ENCODE data around the gene WHAMM. TPM values are rescaled to one million over a fixed set of nuclear protein-coding genes. Genes with fewer than 3 reads are reported as not detected.

WHAMM gene
- total and polyA plus RNA-seq, 12 donors = 3.7 to 10.0 (median 6.9) TPM

DNA sequence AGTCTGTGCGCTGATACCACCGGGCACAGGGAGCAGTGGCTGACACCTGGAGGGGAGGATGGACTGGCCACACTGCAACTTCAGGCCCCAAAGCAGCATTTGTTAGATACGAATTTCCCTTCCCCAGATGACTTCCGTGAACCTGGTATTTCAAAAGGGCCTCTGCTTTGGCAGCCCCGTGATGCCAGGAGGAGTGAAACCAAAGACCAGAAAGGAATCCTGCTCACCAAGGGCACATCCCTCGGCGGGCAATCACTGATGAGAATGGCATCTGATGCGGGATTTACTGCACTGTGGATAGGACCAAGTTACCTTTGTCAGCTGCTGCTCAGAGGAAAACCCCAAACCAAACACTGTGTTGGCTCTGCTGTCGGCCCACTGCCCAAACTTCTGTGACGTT lies 65.5 kb downstream of the WHAMM start:
- Histone ChIP-seq H3K36me3 (replicated peaks in 1 of 2) (no peaks in the 10 kb centered on the region), H3K9me3 (replicated peaks in 1 of 3) (no peaks in the 10 kb centered on the region), H3K4me1 (replicated peaks in 1 of 2) (no peaks in the 10 kb centered on the region), H3K4me3 (no peak overlapping the region), H3K27me3 (no peaks in the 10 kb centered on the region), H3K27ac (no peak overlapping the region)
- no peak for DNase-seq
- intact Hi-C loops (cut with DNase I) = no loop called here
- TF ChIP-seq, protein P1, sequence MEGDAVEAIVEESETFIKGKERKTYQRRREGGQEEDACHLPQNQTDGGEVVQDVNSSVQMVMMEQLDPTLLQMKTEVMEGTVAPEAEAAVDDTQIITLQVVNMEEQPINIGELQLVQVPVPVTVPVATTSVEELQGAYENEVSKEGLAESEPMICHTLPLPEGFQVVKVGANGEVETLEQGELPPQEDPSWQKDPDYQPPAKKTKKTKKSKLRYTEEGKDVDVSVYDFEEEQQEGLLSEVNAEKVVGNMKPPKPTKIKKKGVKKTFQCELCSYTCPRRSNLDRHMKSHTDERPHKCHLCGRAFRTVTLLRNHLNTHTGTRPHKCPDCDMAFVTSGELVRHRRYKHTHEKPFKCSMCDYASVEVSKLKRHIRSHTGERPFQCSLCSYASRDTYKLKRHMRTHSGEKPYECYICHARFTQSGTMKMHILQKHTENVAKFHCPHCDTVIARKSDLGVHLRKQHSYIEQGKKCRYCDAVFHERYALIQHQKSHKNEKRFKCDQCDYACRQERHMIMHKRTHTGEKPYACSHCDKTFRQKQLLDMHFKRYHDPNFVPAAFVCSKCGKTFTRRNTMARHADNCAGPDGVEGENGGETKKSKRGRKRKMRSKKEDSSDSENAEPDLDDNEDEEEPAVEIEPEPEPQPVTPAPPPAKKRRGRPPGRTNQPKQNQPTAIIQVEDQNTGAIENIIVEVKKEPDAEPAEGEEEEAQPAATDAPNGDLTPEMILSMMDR (IDR thresholded peaks at IDR 0.05) = no peak
- TF ChIP-seq POLR2A (IDR thresholded peaks at IDR 0.05) = no peak
- 79 to 96% (median 87%) methylated on average over 5 to 10 of the region's 10 CpGs for WGBS, 4 donors

DNA sequence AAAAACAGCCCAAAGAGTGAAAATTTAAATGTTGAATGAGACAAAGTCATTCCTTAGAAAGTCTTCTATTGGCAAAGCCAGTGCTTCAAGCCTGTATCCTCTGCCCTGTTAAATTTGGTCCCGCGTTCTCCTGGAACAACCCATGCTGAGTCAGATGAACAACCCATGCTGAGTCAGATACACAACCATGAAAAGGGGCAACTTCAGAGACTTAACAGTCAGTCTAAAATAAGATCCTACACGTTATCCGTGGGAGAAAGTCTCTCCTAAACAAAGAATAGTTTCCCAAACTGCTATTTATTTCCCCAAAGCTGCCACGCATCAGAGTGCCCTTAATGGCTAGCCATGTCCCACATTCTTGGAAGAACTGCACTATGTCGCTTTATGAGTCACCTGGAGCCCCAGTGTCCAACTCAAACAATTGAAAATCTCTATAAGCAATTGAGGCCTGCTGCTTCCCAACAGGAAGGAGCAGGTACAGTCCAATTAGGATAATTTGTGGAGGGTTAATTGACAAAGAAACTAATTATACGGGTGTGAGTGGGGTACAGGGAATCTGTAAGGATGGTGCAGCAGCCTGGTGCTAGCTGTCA lies 66.1 kb downstream of the WHAMM start:
- Histone ChIP-seq H3K4me1 (replicated peaks in 1 of 2) (no peaks in the 10 kb centered on the region), H3K27me3 (no peaks in the 10 kb centered on the region), H3K27ac (no peak overlapping the region), H3K4me3 (no peak overlapping the region), H3K9me3 (replicated peaks in 1 of 3) (no peaks in the 10 kb centered on the region), H3K36me3 (replicated peaks in 1 of 2) (no peaks in the 10 kb centered on the region)
- TF ChIP-seq POLR2A (IDR thresholded peaks at IDR 0.05) = no peak
- TF ChIP-seq, protein P1 (IDR thresholded peaks at IDR 0.05) = no peak
- peak in 1 of 7 donors; percentile 38 for DNase-seq
- WGBS, 4 donors = 67 to 89% (median 78%) methylated on average over 7 of the region's 7 CpGs
- intact Hi-C loops (cut with DNase I) = no loop called here

DNA sequence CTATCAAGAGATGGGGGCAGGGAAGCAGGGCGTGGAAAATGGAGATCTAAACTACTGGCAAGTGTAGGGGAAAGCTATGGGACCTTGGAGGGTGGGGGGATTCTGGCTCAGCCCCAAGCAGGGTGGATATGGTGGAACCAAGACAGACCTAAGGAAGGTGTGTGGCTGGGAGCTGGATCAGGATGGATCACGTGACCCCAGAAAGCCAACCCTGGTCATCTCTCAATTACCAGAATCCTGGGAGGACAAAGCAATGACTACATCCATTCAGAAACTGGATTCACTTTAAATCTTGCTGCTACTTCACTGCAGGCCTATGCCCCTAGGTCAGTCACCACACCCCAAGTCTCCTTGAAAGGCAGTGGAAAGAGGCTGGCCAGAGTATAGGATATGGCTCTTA lies 68.4 kb downstream of the WHAMM start:
- no peak overlapping the region for H3K27ac ChIP-seq
- intact Hi-C loops (cut with DNase I) = no loop called here
- H3K27me3 ChIP-seq = no peaks in the 10 kb centered on the region
- H3K4me3 ChIP-seq = no peak overlapping the region
- DNase-seq = no peak
- no peaks in the 10 kb centered on the region for H3K4me1 ChIP-seq (replicated peaks in 1 of 2)
- 91 to 97% (median 92%) methylated on average over 2 of the region's 2 CpGs for WGBS, 4 donors
- TF ChIP-seq POLR2A (IDR thresholded peaks at IDR 0.05) = no peak
- TF ChIP-seq, protein P1 (IDR thresholded peaks at IDR 0.05) = no peak
- H3K9me3 ChIP-seq (replicated peaks in 1 of 3) = no peaks in the 10 kb centered on the region
- H3K36me3 ChIP-seq (replicated peaks in 1 of 2) = no peaks in the 10 kb centered on the region

DNA sequence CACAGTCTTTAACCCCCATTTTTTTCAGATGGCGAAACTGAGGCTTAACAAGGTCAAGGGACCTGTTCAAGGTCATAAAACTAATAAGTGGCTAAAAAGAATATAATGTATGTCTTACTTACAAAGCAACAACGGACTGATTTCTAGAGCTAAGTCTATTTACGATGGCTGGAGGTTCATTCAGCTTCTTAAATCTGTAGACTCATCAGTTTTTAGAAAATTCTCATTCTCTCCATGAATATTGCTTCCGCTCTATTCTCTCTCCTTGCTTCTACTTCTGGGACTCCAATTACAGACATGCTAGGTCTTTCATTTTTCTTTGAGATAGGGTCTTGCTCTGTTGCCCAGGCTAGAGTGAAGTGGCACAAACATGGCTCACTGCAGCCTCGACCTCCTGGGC lies 68.9 kb downstream of the WHAMM start:
- TF ChIP-seq, protein P1 (IDR thresholded peaks at IDR 0.05) = no peak
- no peak for TF ChIP-seq POLR2A (IDR thresholded peaks at IDR 0.05)
- intact Hi-C loops (cut with DNase I) = no loop called here
- H3K4me3 ChIP-seq = no peak overlapping the region
- no peaks in the 10 kb centered on the region for H3K4me1 ChIP-seq (replicated peaks in 1 of 2)
- WGBS, 4 donors = 90 to 95% (median 93%) methylated on average over 5 of the region's 5 CpGs
- H3K27me3 ChIP-seq = no peaks in the 10 kb centered on the region
- no peaks in the 10 kb centered on the region for H3K36me3 ChIP-seq (replicated peaks in 1 of 2)
- H3K27ac ChIP-seq = no peak overlapping the region
- H3K9me3 ChIP-seq (replicated peaks in 1 of 3) = no peaks in the 10 kb centered on the region
- DNase-seq = no peak

Data from adrenal gland (tissue), 12 donors.